Mucosa of rectum (tissue), 2 donors: Measurements from ENCODE around the gene THNSL1.

ENCODE experiments used
- H3K27ac ChIP-seq, 2 donors: one replicate each; pipeline ENCODE4 v1.7.0; 2013; ENCODE audit warnings: inconsistent platforms in 2 of 2, low read depth in 2 of 2, low read length in 2 of 2
- H3K27me3 ChIP-seq, 2 donors: one replicate each; pipeline ENCODE4 v1.7.0; 2013; ENCODE audit warnings: low read length in 2 of 2; ENCODE audit not compliant: control insufficient read depth in 2 of 2, insufficient read depth in 2 of 2
- H3K36me3 ChIP-seq, 2 donors: one replicate each; pipeline ENCODE4 v1.7.0; 2013; ENCODE audit warnings: low read length in 2 of 2; ENCODE audit not compliant: control insufficient read depth in 2 of 2, insufficient read depth in 2 of 2
- H3K4me1 ChIP-seq, 2 donors: one replicate each; pipeline ENCODE4 v1.7.0; 2013; ENCODE audit warnings: low read length in 2 of 2, mild to moderate bottlenecking in 1 of 2; ENCODE audit not compliant: control insufficient read depth in 2 of 2, insufficient read depth in 2 of 2
- H3K4me3 ChIP-seq, 2 donors: one replicate each; pipeline ENCODE4 v1.7.0; 2013; ENCODE audit warnings: low read length in 2 of 2
- H3K9ac ChIP-seq, 2 donors: one replicate each; pipeline ENCODE4 v1.7.0; 2013; ENCODE audit warnings: low read length in 2 of 2, low read depth in 1 of 2, mild to moderate bottlenecking in 1 of 2
- H3K9me3 ChIP-seq, 2 donors: one replicate each; pipeline ENCODE4 v1.7.0; 2013; ENCODE audit warnings: low read length in 2 of 2; ENCODE audit not compliant: control insufficient read depth in 2 of 2
- donor health status: healthy.
- donor health status: Normal muscosa, but diverticular disease.

THNSL1 gene

GRCh38 chr10:25024528-25024927, 8.1 kb downstream of the THNSL1 start:
- Histone ChIP-seq H3K9ac (no peak overlapping the region), H3K4me3 (no peak overlapping the region), H3K27me3 (no peaks in the 10 kb centered on the region), H3K9me3 (no peaks in the 10 kb centered on the region), H3K4me1 (no peaks in the 10 kb centered on the region), H3K27ac (no peak overlapping the region), H3K36me3 (no peaks in the 10 kb centered on the region)

- no peak overlapping the region for H3K9ac ChIP-seq
- H3K27ac ChIP-seq, result no peak overlapping the region
- H3K4me1 ChIP-seq, result no peaks in the 10 kb centered on the region
- no peaks in the 10 kb centered on the region for H3K27me3 ChIP-seq
- no peaks in the 10 kb centered on the region for H3K9me3 ChIP-seq
- no peaks in the 10 kb centered on the region for H3K36me3 ChIP-seq
- H3K4me3 ChIP-seq, result no peak overlapping the region
Measured at GRCh38 chr10:25026463-25026862, 10.1 kb downstream of the THNSL1 start.

- no peaks in the 10 kb centered on the region for H3K36me3 ChIP-seq
- H3K4me1 ChIP-seq, result no peaks in the 10 kb centered on the region
- H3K9me3 ChIP-seq, result no peaks in the 10 kb centered on the region
- H3K27ac ChIP-seq, result no peak overlapping the region
- H3K9ac ChIP-seq, result no peak overlapping the region
- H3K27me3 ChIP-seq, result no peaks in the 10 kb centered on the region
- no peak overlapping the region for H3K4me3 ChIP-seq
Measured at GRCh38 chr10:25028711-25029110, 12.3 kb downstream of the THNSL1 start.

GRCh38 chr10:25029519-25029918, 13.1 kb downstream of the THNSL1 start:
- Histone ChIP-seq H3K4me3 (no peak overlapping the region), H3K4me1 (no peaks in the 10 kb centered on the region), H3K27me3 (no peaks in the 10 kb centered on the region), H3K9me3 (no peaks in the 10 kb centered on the region), H3K36me3 (no peaks in the 10 kb centered on the region), H3K27ac (no peak overlapping the region), H3K9ac (no peak overlapping the region)

DNA sequence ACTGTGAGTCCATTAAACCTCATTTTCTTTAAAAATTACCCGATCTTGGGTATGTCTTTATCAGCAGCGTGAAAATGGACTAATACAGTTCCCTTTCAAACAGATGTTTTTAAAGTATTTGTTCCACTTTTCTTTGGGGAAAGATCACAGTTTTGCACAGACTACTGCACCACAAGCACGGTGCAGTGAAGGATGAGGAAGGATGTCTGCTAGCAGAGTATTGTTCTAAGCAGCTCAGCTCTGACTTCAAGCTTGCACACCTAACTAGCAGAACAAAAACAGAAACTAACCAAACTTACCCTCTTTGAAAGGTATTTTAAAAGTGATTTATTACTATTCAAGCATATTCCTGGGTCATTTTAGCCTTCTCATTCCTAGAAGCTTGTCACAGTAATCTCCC, 20.0 kb downstream of the THNSL1 start:
- H3K27me3 ChIP-seq, result no peaks in the 10 kb centered on the region

GRCh38 chr10:25038325-25038724, 21.9 kb downstream of the THNSL1 start:
- H3K9me3 ChIP-seq, result no peaks in the 10 kb centered on the region
- no peaks in the 10 kb centered on the region for H3K4me1 ChIP-seq
- no peaks in the 10 kb centered on the region for H3K27me3 ChIP-seq
- no peak overlapping the region for H3K27ac ChIP-seq
- H3K36me3 ChIP-seq, result no peaks in the 10 kb centered on the region
- H3K4me3 ChIP-seq, result no peak overlapping the region
- no peak overlapping the region for H3K9ac ChIP-seq

More for the DNA sequence above, 20.0 kb downstream of the THNSL1 start:
- Histone ChIP-seq H3K27ac (no peak overlapping the region), H3K9ac (no peak overlapping the region), H3K4me1 (no peaks in the 10 kb centered on the region), H3K36me3 (no peaks in the 10 kb centered on the region), H3K4me3 (no peak overlapping the region), H3K9me3 (no peaks in the 10 kb centered on the region)

DNA sequence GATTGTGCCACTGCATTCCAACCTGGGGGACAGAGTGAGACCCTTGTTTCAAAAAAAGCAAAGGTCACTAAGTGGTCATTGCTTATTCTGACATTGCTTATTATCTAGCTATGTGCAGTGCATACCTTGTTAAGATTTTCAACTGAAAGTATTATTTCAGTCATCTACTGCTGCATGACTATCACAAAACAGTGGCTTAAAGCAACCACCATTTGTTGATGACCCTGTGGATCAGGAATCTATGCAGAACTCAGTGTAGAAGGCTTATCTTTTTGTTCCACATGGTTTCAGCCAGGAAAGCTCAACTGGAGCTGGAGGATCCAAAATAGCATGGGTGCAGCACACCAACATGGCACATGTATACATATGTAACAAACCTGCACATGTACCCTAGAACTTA, 23.1 kb downstream of the THNSL1 start:
- Histone ChIP-seq H3K27ac (no peak overlapping the region), H3K27me3 (no peaks in the 10 kb centered on the region), H3K9me3 (no peaks in the 10 kb centered on the region), H3K36me3 (no peaks in the 10 kb centered on the region), H3K4me1 (no peaks in the 10 kb centered on the region), H3K9ac (no peak overlapping the region), H3K4me3 (no peak overlapping the region)

DNA sequence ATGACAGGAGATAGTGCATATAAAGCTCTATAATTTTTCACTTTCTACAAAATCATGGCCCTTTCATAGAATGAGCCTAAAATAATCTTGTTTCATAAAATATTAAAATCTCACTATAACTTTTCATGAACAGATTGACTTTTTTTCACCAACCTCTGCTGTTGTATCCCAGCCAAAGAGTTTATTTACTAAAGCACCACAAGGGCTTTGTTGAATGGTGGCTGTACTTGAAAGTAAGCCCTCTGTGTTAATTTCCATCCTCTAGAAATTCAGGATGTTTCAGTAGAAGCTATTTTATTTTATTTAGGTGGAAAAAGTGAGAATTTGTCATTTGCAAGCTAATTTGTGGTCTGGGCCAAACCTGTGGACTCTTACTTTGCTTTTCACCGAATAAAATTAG, 30.2 kb downstream of the THNSL1 start:
- Histone ChIP-seq H3K27me3 (no peaks in the 10 kb centered on the region), H3K9ac (no peak overlapping the region), H3K9me3 (no peaks in the 10 kb centered on the region), H3K4me3 (no peak overlapping the region), H3K27ac (no peak overlapping the region), H3K36me3 (no peaks in the 10 kb centered on the region), H3K4me1 (peaks cover 0 to 17% of the 10 kb centered on the region in 2 donors)

DNA sequence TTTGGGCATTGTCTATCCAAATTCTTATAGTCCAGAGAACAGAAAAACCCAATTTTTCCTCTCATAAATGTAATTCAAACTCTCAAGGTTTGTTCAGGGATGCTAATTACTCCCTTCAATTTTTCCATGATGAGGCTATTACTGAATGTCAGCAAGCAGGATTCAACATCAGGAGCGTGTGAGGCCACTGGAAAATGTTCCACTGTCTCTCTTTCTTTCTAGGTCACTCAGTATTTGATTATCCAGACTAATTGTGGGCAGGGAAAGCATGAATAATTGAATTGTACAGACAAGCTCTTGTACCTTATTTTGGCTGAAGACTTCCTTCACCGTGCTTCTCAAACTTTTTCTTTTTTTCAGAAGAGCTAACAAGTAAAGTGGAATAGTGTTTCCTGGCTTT, 30.7 kb downstream of the THNSL1 start:
- Histone ChIP-seq H3K27ac (no peak overlapping the region), H3K27me3 (no peaks in the 10 kb centered on the region), H3K4me1 (peaks cover 0 to 17% of the 10 kb centered on the region in 2 donors), H3K9ac (no peak overlapping the region), H3K36me3 (no peaks in the 10 kb centered on the region), H3K4me3 (no peak overlapping the region), H3K9me3 (no peaks in the 10 kb centered on the region)

DNA sequence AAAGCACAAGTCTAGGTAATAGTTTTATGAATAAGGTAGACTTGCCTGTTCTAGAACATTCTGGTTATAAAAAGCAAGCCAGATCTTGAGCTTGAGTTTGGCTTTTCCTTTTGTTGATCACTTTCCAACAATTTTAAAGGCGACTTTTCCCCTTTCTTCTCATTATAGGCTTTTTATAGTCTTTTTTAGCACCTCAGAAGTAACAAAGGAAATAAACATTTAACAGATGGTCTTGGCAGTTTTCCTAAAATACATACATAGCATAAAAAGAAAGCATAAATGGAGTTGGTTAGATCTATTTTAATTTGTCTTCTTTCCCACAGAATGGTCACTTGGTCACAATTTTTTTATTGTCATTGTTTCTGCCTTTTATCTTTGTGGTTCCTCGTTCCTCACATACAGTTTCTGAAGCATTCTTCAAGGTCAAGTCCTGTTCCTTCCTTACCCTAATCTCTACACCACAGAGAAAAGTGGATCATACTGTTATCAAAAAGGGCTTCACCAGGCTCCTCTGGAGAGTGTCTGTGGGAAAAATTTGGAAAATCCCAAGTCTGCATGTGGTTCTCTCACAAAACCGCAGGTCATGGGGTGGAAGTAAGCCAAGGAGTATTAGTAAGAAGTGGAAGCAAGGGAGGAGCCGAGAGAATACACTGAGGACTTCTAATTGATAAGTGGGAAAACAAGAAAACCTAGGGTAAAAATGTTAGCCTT, 31.3 kb downstream of the THNSL1 start:
- Histone ChIP-seq H3K4me1 (peaks cover 0 to 17% of the 10 kb centered on the region in 2 donors), H3K9me3 (no peaks in the 10 kb centered on the region), H3K9ac (no peak overlapping the region), H3K27me3 (no peaks in the 10 kb centered on the region), H3K36me3 (no peaks in the 10 kb centered on the region), H3K4me3 (no peak overlapping the region), H3K27ac (no peak overlapping the region)
